CD4-positive, alpha-beta T cell treated with Interleukin-12 subunit alpha and Interleukin-12 subunit beta, for 1 hour (primary cell): Measurements from ENCODE around the gene SFT2D3.

Source experiments
- DNase-seq: peaks from one replicate; pipeline ENCODE4 v3.0.0-alpha.2; 2020

Gene SFT2D3

GRCh38 chr2:127754186-127754585, 52.9 kb downstream of the SFT2D3 start:
- no peak for DNase-seq
